ENCODE results near the gene MEIOC. TPM values are rescaled to one million over a fixed set of nuclear protein-coding genes. Genes with fewer than 3 reads are reported as not detected.

The MEIOC gene
- total RNA-seq, 1 donor from 2014 or later, result 0.32 TPM

DNA sequence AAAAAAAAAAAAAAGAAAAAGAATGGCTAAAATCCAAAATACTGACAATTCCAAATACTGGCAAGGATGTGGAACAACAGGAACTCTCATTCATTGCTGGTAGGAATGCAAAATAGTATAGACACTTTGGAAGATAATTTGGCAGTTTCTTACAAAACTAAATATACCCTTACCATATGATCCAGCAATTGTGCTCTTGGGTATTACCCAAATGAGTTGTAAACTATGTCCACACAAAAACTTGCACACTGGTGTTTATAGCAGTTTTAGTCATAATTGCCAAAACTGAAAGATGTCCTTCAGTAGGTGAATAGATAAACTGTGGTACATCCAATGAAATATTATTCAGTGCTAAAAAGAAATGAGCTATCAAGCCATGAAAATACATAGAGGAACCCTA, 8.5 kb upstream of the MEIOC start:
- TF ChIP-seq, protein P1, sequence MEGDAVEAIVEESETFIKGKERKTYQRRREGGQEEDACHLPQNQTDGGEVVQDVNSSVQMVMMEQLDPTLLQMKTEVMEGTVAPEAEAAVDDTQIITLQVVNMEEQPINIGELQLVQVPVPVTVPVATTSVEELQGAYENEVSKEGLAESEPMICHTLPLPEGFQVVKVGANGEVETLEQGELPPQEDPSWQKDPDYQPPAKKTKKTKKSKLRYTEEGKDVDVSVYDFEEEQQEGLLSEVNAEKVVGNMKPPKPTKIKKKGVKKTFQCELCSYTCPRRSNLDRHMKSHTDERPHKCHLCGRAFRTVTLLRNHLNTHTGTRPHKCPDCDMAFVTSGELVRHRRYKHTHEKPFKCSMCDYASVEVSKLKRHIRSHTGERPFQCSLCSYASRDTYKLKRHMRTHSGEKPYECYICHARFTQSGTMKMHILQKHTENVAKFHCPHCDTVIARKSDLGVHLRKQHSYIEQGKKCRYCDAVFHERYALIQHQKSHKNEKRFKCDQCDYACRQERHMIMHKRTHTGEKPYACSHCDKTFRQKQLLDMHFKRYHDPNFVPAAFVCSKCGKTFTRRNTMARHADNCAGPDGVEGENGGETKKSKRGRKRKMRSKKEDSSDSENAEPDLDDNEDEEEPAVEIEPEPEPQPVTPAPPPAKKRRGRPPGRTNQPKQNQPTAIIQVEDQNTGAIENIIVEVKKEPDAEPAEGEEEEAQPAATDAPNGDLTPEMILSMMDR (IDR thresholded peaks at IDR 0.05), result no peak
- Mint-ChIP-seq H3K27ac (ENCODE audit: unreplicated experiment) (no peak overlapping the region), H3K9me3 (ENCODE audit: low read depth) (no peaks in the 10 kb centered on the region), H3K36me3 (ENCODE audit: low read depth) (no peaks in the 10 kb centered on the region), H3K27me3 (ENCODE audit: low read depth) (no peaks in the 10 kb centered on the region), H3K4me1 (ENCODE audit: low read depth) (no peaks in the 10 kb centered on the region), H3K4me3 (ENCODE audit: unreplicated experiment) (no peak overlapping the region)
- no peak for DNase-seq (ENCODE audit: low spot score)

DNA sequence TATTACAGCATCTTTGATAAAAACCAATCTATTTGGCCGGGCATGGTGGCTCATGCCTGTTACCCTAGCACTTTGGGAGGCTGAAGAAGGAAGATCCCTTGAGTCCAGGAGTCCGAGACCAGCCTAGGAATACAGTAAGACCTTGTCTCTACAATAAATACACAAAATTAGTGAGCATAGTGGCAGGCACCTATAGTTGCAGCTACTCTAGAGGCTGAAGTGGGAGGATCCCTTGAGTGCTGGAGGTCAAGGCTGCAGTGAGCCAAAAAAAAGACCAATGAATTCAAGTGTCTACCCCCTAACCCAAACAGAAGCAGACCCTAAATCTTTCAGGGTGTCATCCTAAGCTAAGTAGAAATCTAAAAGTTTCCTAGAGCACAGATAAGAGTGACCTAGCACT, 7.3 kb upstream of the MEIOC start:
- H3K36me3 Mint-ChIP-seq (ENCODE audit: low read depth), result peaks cover 1% of the 10 kb centered on the region
- H3K9me3 Mint-ChIP-seq (ENCODE audit: low read depth), result no peaks in the 10 kb centered on the region
- no peak for DNase-seq (ENCODE audit: low spot score)
- no peak overlapping the region for H3K4me3 Mint-ChIP-seq (ENCODE audit: unreplicated experiment)
- no peak overlapping the region for H3K27ac Mint-ChIP-seq (ENCODE audit: unreplicated experiment)
- no peaks in the 10 kb centered on the region for H3K27me3 Mint-ChIP-seq (ENCODE audit: low read depth)
- H3K4me1 Mint-ChIP-seq (ENCODE audit: low read depth), result no peaks in the 10 kb centered on the region
- TF ChIP-seq, protein P1 (IDR thresholded peaks at IDR 0.05), result no peak

DNA sequence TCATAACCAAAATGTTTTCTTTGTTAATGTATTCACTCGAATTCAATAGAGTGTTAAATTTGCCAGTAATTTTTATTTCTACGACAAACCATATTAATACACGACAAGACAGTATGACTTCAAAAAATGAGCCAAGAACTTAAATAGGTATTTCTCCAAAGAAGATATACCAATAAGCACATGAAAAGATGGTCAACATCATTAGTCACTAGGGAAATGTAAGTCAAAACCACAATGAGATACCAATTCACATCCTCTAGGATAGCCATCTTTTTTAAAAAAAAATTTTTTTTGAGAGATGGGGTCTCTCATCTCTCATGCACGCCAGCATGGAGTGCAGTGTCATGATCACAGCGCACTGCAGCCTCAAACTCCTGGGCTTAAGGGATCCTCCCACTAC, 5.0 kb upstream of the MEIOC start:
- TF ChIP-seq, protein P1 (IDR thresholded peaks at IDR 0.05), result no peak
- no peak for DNase-seq (ENCODE audit: low spot score)
- no peak overlapping the region for H3K27ac Mint-ChIP-seq (ENCODE audit: unreplicated experiment)
- peaks cover 4% of the 10 kb centered on the region for H3K4me1 Mint-ChIP-seq (ENCODE audit: low read depth)
- no peak overlapping the region for H3K4me3 Mint-ChIP-seq (ENCODE audit: unreplicated experiment)
- H3K9me3 Mint-ChIP-seq (ENCODE audit: low read depth), result no peaks in the 10 kb centered on the region
- H3K36me3 Mint-ChIP-seq (ENCODE audit: low read depth), result peaks cover 1% of the 10 kb centered on the region
- peaks cover 9% of the 10 kb centered on the region for H3K27me3 Mint-ChIP-seq (ENCODE audit: low read depth)

DNA sequence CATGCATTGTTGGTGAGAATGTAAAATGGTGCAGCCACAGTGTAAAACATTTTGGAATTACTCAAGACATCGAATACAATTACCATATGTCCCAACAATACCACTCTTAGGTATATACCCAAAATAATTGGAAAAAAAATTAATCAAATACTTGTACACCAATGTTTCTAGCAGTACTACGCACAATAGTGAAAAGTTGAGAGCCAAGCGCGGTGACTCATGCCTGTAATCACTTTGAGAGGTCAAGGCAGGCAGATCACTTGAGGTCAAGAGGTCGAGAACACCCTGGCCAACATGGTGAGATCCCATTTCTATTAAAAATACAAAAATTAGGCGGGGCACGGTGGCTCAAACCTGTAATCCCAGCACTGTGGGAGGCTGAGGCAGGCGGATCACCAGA, 3.5 kb upstream of the MEIOC start:
- DNase-seq (ENCODE audit: low spot score), result no peak
- Mint-ChIP-seq H3K4me1 (ENCODE audit: low read depth) (peaks cover 8% of the 10 kb centered on the region), H3K9me3 (ENCODE audit: low read depth) (no peaks in the 10 kb centered on the region), H3K27ac (ENCODE audit: unreplicated experiment) (no peak overlapping the region), H3K36me3 (ENCODE audit: low read depth) (peaks cover 1% of the 10 kb centered on the region), H3K4me3 (ENCODE audit: unreplicated experiment) (no peak overlapping the region), H3K27me3 (ENCODE audit: low read depth) (peaks cover 12% of the 10 kb centered on the region)
- TF ChIP-seq, protein P1 (IDR thresholded peaks at IDR 0.05), result no peak

DNA sequence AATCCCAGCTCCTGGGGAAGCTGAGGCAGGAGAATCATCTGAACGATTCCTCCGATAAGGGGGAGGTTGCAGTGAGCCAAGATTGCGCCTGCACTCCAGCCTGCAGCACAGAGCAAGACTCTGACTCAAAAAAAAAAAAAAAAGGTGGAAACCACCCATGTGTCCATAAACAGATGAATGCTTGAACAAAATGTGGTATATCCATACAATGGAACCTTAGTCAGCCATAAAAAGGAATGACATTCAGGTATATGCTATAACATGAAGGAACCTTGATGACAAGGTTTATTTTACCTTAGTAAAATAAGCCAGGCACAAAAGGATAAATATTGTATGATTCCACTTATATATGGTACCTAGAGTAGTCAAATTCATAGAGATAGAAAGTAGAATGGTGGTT, 2.9 kb upstream of the MEIOC start:
- peaks cover 1% of the 10 kb centered on the region for H3K36me3 Mint-ChIP-seq (ENCODE audit: low read depth)
- TF ChIP-seq, protein P1 (IDR thresholded peaks at IDR 0.05), result no peak
- no peak overlapping the region for H3K4me3 Mint-ChIP-seq (ENCODE audit: unreplicated experiment)
- H3K9me3 Mint-ChIP-seq (ENCODE audit: low read depth), result no peaks in the 10 kb centered on the region
- H3K27ac Mint-ChIP-seq (ENCODE audit: unreplicated experiment), result no peak overlapping the region
- DNase-seq (ENCODE audit: low spot score), result no peak
- H3K27me3 Mint-ChIP-seq (ENCODE audit: low read depth), result peaks cover 12% of the 10 kb centered on the region
- H3K4me1 Mint-ChIP-seq (ENCODE audit: low read depth), result peaks cover 8% of the 10 kb centered on the region
